22Rv1 (cell line): ENCODE results near the gene RBM19.

Experiments
- CTCF ChIP-seq: fragments of 450-650 bp; IDR thresholded peaks from 2 replicates; pipeline ENCODE4 v1.5.1; 2017; ENCODE audit warnings: mild to moderate bottlenecking
- ZFX ChIP-seq: fragments of 450-650 bp; IDR thresholded peaks from 2 replicates; pipeline ENCODE4 v1.6.1; 2017; ENCODE audit warnings: antibody characterized with exemption, borderline replicate concordance

DNA sequence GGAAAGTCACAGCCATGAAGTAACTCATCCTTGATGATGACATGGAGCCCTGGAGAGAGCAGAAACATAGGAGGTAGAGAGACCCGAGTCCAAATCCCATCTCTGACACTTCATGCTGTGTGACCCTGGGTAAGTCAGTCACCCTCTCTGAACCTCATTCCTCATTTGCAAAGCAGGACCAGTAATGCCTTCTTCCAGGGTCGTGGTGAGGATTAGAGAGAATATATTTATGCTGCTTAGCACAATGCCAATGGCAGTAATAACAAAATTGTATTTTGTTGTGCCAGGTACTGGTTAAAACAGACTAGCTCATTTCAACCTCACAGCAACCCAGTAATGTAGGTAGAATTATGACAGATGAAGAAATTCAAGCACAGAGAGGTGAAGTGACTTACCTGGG, 13.9 kb upstream of the RBM19 start:
- no peak for TF ChIP-seq CTCF
- TF ChIP-seq ZFX: no peak
